Stimulated activated naive CD4-positive, alpha-beta T cell treated with Interleukin-2 at 50 U/mL for 16 hours (primary cell): ENCODE data around the gene SARS2.
"Not testable (repeated sequence)": the region's sequence is repeated elsewhere in the genome, so short reads cannot be mapped to it uniquely, and the experiment has no call there.

Experiments
- DNase-seq: peaks from one replicate; lab custom pipeline; 2025; lab: John Stamatoyannopoulos, UW

The SARS2 gene

GRCh38 chr19:38892841-38893240 lies 37.7 kb downstream of the SARS2 start:
- DNase-seq, result no peak

GRCh38 chr19:38891771-38892170 lies 38.8 kb downstream of the SARS2 start:
- no peak for DNase-seq

- DNase-seq, result no peak
Measured at GRCh38 chr19:38890686-38891085, 39.9 kb downstream of the SARS2 start.

DNA sequence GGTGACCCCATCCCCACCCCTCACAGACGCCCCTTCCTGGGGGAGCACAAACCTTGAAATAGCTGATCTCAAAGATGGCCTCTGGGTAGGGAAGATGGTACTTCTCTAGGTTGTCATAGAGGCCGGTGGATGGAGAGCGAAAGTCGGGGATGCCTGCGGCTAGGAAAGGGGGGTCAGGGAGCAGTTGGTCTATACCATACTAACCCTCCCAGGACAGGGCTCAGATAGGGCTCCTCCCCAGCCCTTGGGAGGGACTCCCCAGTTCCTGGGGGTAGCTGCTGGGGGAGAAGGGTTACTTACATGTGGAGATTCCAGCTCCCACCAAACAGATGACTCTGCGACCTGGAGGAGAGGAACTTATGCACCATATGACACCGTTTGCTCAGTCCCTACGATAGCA lies 40.8 kb downstream of the SARS2 start:
- DNase-seq, result no peak

DNA sequence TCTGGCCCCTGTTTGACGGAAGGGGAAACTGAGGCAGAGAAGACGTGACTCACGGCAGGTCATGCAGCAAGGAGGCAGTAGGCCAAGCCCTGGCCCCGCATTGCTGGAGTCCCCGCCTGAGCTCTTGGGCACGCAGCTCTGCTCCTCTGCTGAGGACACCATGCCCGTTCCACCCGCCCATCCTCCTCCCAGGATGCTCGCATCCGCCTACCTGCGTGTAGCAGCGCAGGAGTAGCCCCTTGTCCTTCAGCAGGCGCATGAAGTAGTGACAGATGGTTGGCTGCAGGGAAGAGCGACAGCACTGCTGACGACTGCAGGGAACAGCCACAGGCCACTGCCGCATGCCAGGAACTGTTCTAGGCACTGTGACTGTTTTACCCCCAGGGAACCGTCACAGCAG lies 41.7 kb downstream of the SARS2 start:
- DNase-seq, result no peak

GRCh38 chr19:38884691-38885090 lies 45.9 kb downstream of the SARS2 start:
- not testable (repeated sequence) for DNase-seq

DNA sequence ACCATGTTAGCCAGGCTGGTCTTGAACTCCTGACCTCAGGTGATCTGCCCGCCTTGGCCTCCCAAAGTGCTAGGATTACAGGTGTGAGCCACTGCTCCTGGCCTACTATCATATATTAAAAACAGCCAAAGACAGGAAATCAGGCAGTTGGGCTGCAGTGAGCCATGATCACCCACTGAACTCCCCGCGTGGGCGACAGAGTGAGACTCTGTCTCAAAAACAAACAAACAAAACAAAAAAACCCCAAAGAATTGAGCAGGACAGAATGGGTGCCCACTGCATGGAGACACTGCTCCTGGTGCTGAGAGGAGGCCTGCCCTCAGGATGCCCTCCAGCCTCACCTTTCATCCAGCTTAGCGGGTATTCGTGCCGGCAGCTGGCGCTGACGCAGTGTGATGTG lies 47.3 kb downstream of the SARS2 start:
- no peak for DNase-seq

GRCh38 chr19:38880882-38881609 lies 49.5 kb downstream of the SARS2 start:
- DNase-seq, result no peak

DNA sequence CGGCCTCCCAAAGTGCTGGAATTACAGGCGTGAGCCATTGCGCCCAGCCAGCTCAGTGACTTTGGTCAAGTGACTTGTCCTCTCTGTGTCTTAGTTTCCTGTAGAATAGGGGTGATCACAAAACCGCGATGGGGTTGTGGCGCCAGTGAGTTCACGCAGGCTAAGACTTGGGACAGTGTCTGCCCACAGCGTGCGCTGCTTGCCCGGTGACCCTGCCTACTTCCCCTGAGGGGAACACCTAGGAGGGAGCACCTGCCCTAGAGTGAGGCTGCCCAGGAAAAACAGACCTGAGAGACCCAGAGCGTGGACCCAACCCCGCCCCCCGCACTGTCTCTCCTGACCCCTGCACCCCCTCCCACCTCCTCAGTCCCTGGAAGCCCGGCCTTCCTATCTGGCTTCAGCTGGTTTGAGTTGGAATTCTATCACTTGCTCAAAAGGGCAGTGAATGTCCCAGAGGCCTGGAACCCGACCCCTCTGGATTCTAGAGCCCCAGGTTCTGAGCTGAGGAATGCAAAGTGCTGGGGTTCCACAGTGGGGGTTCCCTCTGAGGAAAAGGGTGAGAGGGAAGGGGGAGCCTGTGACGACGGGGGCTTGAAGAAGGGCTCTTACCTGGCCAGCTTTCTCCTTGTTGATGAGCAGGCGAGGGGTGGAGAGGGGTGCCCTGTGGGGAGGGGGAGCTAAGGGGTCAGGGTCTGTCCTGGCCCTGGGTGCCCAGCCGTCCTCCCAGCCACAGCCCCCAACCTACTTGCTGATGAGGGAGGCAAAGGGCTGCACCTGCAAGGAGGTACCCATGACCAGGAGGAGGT lies 50.3 kb downstream of the SARS2 start:
- no peak for DNase-seq

GRCh38 chr19:38879400-38879751 lies 51.2 kb downstream of the SARS2 start:
- no peak for DNase-seq

- DNase-seq, result no peak
Measured at GRCh38 chr19:38878575-38879399, 51.8 kb downstream of the SARS2 start.

GRCh38 chr19:38877781-38878574 lies 52.6 kb downstream of the SARS2 start, which contains the start of gene RINL:
Gene RINL, minus strand, starts transcription at chr19:38878275. Its CDS starts 1,533 bp downstream, at chr19:38876742.
- peak; percentile 61 for DNase-seq

DNA sequence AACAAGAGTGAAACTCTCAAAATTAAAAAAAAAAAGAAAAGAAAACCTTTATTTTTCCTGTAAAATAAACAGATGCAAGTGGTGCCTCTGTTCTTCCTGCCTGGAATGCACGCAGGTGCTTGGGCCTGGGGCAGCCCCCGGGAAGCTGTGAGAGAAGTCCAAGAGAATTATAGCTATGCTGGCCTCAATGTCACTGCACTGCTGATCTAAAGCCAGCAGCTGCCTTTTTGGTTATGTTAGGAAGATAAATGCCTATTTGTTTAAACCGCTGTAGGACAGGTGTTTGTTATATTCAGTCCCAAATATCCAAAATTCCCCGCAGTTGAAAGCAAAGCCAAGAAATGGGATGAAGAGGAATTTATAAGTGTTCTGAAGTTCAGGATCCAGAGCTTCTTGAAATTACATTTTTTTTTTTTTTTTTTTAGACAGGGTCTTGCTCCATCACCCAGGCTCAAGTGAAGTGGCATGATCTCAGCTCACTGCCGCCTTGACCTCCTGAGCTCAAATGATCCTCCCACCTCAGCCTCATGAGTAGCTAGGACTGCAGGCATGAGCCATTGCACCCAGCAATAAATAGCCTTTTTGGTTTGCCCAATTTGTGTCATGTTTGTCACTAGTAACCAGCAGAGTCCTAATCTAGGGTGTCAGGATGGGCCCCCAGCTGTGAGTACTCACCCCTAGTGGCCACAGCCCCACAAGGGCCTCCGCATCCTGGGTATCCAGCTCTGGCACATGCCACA lies 54.7 kb downstream of the SARS2 start:
- DNase-seq, result no peak

DNA sequence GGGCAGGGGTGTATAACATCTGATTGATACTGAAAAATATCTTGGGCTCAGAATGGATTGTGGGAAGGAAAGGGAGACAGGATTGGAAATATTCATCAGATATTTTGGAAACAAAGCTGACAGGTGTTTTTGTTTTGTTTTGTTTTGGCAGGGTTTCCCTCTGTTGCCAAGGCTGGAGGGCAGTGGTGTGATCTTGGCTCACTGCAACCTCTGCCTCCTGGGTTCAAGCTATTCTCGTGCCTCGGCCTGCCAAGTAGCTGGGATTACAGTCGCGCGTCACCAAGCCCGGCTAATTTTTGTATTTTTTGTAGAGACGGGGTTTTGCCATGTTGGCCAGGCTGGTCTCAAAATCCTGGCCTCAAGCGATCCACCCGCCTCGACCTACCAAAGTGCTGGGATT lies 57.2 kb downstream of the SARS2 start:
- not testable (repeated sequence) for DNase-seq

DNA sequence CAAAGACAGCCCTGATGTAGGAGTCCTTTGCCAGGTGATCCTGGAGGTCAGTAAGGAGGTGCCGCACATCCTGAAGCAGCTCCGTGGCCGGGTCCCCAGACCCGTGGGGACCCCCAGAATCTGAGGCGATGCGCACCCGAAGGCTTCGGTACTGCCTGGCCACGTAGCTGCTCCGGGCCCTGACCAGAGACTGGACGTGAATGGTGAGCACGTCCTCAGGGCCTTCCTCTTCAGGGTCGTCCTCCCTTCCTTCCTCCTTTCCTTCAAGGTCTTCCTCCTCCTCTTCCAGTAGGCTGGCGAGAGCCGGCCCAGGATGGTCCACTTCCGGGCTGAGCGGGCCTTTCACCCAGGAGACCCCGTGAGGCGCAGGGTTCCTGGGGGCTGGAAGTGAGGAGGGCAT lies 60.0 kb downstream of the SARS2 start:
- DNase-seq, result no peak

DNA sequence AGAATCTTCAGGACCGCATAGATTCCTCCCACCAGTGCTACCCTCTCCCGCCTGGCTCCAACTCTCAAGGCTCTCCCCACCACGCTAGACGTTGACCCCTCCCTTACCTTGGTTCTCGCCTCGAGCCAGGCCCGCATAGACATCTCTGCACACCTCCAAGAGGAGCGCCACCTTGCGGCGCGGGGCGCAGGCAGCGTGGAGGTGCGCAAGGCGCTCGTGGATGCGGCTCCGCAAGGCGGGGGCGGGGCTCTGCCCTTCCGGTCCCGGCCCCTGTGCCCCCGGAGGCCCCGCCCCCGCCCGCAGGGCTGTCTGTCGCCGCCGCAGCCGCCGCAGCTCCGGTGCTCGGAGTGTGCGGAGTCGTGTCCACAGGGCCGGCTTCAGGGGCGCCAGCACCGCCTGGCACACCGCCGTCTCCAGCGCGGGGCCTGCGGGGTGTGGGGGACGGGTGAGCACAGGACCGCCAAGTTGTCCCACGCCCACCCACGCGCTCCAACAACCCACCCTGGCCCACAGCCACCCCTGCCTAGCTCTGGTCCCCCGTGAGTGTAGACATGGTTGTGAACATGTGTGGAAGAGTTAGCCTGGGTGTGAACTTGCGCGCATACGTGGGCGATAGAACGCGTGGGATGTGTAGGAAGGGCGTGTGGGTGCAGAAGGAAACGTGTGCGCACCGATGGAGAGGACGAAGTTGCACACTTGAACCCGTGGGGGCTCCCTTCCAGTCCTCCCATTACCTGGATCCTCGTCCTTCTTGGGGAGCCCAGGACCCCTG lies 60.5 kb downstream of the SARS2 start:
- DNase-seq, result peak; percentile 90

DNA sequence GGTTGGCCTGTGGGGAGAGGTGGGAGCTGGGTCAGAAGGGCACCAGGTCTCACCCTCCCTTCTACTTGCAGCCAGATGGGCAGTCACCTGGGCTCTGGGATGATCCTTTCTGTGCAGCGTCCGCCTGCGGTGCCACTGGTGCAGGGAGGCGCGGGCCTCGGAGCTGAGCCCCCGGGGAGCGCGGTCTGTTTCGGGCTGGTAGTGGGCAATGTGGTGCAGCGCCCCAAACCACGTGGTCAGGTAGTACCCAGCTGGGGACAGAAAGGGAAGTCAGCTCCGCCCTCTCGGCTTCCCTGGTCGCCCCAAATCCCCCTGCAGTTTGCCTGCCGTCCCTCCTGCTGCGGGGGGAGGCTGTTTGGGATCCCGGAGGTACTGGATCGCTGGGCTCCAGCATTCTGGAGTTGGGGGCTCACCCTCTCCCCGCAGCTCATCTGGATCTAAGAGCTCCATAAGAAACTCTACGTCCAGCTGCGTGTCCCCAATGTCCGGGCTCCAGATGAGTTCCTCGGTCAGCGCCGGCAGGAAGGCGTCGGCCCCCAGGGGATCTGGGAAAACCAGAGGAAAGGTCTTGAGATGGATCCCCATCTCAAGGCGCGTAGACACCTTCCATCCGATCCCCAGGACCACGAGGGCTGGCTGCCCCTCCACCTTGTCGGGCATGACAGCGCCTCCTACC lies 61.3 kb downstream of the SARS2 start:
- peak; percentile 6 for DNase-seq

DNA sequence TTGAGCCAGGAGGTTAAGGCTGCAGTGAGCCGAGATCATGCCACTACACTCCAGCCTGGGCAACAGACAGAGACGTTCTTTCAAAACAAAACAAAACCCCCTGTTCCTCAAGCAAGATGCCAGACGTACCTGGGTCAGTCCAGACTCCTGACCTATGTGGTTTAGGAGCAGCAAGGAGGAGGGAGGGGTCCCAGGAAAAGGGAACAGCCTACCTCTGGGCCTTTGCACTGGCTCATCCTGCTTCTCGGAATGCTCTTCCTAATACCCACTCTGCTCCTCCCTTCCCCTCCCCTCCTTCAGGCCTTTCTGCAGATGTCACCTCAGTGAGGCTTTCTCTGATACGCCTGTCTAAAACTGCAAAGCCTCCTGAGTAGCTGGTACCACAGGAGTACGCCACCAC lies 62.0 kb downstream of the SARS2 start:
- no peak for DNase-seq

GRCh38 chr19:38867171-38867780 lies 63.3 kb downstream of the SARS2 start:
- no peak for DNase-seq
